IPS-11a (cell line): ENCODE data around the gene MVB12A.

Experiments
- H3K4me3 ChIP-seq: one replicate; pipeline ENCODE4 v1.5.1; 2013; ENCODE audit warnings: low read depth, low read length, control low read depth

MVB12A gene

GRCh38 chr19:17404621-17405249 lies 15.1 kb upstream of the MVB12A start:
- peak overlapping the region; percentile 39 for H3K4me3 ChIP-seq

- peak within 1 kb of the TSS; percentile 39 for H3K4me3 ChIP-seq
Measured at GRCh38 chr19:17405250-17406045, 14.4 kb upstream of the MVB12A start, which contains the start of gene BST2. Gene BST2, minus strand, starts transcription at chr19:17405630. Its CDS starts 55 bp downstream, at chr19:17405575.

DNA sequence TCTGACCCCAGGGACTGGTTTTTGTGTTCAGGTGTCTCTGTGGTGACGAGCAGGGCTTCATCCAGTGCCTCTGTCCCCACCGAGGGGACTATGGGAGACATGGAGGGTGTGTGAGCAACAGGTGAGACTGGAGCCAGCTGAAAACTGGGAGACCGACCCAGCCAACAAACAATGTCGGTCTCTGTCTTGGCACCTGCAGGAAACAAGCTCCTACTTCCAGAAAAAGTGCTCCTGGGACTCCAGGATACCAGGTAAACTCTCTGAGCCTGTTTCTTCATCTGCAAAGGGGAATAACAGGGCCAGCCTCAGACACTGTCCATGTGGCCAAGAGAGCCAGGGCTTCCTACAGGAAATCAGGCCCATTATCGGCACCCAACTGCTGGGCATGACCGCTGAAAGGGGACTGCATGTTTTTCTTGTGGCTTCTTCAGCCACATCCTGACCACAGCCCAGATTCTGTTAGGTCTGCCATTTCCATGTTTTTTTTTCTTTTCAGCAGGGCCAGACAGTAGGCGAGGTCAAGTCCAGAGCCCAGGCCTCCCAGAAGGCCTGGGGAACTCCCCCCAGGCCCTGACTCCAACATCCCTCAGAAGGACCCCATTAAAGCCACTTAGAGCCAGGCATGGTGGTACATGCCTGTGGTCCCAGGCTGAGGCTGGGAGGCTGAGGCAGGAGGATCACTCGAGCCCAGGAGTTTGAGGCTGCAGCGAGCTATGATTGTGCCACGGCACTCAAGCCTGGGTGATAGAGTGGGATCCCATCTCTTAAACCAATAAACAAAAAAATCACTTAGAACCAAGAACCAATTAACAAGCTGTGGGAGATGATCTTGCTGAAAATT lies 13.6 kb upstream of the MVB12A start:
- no peak overlapping the region for H3K4me3 ChIP-seq

DNA sequence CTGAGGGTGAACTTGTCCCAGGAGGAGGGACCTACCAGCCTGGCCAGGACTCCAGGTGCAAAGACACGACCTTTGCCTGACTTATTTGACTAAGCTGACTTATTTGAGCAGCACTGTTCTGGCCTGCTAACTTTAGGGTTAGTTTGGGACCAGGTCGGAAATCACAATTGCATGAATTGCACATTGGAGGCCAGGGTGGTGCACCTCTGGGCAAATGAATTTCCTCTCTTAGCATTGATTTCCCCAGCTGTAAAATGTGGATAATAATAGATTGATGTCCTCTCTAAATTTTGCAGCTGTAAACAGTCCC lies 13.0 kb upstream of the MVB12A start:
- H3K4me3 ChIP-seq: no peak overlapping the region

- no peak overlapping the region for H3K4me3 ChIP-seq
Measured at GRCh38 chr19:17409990-17410389, 9.9 kb upstream of the MVB12A start.

GRCh38 chr19:17411801-17412200 lies 8.0 kb upstream of the MVB12A start:
- no peak overlapping the region for H3K4me3 ChIP-seq

GRCh38 chr19:17414097-17414496 lies 5.8 kb upstream of the MVB12A start:
- H3K4me3 ChIP-seq: no peak overlapping the region

DNA sequence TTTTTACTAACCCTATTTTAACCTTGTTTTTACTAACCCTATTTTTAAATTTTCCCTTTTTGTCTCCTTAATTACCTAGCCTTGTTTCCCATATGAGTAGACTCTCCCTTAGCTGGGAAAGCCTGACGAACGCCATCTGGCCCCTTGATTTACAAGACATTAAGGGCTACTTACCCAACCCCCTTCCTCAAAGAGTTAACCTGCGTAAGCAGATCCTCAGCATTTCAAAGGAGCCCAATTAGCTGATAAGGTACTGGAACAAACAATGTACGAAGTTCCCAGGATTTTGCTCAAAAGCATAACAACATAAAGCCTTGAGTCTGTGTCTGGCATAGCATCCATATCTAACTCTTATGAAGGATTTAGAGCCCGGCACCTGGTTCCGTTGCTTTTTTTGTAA lies 4.7 kb upstream of the MVB12A start:
- no peak overlapping the region for H3K4me3 ChIP-seq

- no peak overlapping the region for H3K4me3 ChIP-seq
Measured at GRCh38 chr19:17418710-17419109, 1.1 kb upstream of the MVB12A start.

DNA sequence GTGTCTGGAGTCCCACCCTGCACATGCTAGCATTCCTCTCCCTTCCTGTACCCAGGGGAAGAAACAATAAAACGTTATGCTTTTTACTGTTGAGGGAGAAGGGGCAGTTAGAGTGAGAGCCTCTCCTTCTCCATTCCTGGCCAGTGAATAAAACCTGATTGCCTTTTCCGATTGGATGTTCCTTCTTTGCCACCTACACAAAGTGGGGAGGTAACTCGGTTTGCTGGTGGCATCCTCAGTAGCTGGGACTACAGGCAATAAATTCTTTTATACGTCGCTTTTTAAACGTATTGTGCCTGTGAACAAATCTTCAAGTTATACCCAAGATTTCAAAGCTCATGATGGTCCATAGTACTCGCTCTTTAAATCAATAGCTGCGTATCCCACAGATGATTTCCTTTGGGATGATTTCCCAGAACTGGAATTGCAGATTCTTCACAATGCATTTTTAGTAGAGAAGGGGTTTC lies 660 bp upstream of the MVB12A start:
- H3K4me3 ChIP-seq: peak overlapping the region; percentile 21

GRCh38 chr19:17420475-17420924 lies 653 bp downstream of the MVB12A start:
- H3K4me3 ChIP-seq: peak overlapping the region; percentile 56

DNA sequence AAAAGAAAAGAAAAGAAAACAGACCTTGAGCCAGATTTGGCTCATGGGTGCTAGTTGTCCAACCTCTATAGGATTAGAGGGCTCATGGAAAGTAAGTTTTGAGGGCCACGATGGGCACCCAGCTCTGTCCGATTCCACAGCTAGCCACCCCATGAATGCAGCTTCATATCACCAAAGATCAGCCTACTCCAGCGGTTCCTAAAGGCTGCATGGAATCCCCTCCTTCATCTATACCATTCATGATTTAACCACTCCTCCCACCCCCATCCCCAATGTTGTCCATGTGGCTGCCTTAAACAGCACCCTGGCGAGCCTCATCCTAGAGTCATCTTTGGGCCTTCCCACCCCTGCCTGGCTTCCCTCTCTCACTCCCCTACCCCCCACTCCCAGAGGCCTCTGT lies 2.1 kb downstream of the MVB12A start:
- no peak overlapping the region for H3K4me3 ChIP-seq

DNA sequence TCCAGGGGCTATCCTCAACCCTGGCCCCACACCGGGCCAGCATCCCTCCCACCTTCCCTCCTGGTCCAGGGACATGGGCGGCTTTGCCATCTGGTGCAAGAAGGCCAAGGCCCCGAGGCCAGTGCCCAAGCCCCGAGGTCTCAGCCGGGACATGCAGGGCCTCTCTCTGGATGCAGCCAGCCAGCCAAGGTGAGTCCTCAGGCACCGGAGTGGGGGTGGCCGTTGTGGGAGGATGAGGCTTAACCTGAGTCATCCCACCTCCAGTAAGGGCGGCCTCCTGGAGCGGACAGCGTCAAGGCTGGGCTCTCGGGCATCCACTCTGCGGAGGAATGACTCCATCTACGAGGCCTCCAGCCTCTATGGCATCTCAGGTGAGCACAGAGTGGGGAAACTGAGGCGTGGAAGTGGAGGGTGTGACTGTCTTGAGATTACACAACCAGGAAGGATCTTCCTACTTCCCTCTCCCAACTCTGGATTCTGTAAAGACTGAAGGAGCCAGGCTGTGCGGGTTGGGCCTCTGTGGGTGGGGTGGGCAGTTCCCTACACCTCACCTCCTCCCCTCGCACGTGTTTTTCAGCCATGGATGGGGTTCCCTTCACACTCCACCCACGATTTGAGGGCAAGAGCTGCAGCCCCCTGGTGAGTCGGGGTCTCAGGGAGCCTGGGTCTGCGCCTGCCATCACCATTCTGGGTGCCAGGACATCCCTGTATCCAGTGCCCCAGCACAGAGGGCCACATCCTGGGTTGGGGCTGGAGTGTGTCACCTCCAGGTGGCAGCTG lies 3.8 kb downstream of the MVB12A start:
- H3K4me3 ChIP-seq: no peak overlapping the region

GRCh38 chr19:17424743-17425365 lies 5.0 kb downstream of the MVB12A start:
- peak overlapping the region; percentile 30 for H3K4me3 ChIP-seq

DNA sequence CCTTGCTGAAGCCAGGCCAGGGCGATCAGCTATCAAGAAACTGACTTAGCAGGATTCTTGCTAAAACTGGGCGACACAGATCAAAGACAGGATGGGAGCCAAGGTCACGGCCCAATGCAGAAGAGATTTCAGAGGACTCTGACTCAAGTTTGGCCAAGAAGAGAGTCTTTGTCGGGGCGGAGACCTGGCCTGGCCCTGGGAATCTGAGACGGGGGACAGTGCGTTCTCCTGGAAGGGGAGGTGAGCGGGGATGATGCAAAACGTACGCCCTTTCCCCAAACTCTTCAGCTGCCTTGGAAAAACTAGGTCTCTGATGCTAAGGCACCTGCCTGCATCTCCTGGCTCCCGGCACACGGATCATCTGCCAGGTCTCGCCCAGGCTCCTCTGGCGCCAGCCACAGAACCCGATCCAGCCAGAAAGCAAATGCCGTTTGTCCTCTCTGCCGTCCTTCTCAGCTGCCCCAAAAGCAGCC lies 9.8 kb downstream of the MVB12A start:
- no peak overlapping the region for H3K4me3 ChIP-seq

DNA sequence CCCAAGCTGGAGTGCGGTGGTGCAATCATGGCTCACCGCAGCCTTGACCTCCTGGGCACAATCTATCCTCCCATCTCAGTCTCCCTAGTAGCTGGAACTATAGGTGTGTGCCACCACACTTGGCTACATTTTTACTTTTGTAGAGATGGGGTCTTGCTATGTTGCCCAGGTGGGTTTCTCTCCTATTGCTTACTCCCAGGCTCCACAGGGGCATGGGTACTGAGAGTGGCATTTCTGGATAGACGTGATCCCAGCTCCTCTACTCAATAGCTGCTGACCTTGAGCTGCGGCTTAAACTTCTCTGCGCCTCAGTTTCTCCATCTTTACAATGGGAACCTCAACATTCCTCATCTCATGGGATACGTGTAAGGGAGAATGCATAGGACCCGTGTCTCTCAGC lies 11.6 kb downstream of the MVB12A start:
- H3K4me3 ChIP-seq: no peak overlapping the region

GRCh38 chr19:17435218-17435617 lies 15.4 kb downstream of the MVB12A start:
- H3K4me3 ChIP-seq: no peak overlapping the region

DNA sequence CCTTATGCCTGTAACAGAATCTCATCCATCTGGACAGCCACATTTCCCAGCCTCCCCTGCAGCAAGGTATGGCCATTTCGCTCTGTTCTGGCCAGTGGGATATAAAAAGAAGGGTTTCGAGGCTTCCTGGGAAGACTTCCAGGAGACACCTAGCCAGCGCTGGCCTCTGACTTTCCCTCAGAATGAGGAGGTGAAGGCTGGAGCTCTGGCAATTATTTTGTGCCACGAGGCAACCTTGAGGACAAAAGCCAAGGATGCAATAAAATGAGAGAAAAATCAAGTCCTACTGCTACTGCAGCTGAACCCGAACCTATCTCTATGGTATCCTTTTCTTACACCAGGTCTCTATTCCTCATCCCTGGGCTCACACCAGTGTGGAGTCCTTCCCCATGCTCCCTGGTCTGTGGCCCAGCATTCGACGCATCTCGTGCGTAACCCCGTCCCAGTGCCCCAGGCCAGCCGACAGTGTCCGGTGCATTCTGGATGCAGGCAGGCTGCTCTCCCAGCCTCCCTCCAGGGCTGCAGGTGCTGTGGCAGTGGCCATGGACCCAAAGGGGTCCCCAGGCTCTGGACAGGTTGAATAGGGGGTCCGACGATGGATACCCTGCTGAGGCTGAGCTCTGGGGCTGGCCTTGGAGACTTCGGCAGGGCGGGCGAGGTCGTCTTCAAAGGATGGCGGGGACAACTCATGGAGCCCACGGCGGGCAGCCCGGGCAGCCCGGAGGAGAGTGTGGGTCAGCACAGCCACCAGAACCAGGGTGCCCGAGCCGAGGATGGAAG lies 16.4 kb downstream of the MVB12A start:
- no peak overlapping the region for H3K4me3 ChIP-seq

GRCh38 chr19:17436874-17437267 lies 17.0 kb downstream of the MVB12A start:
- no peak overlapping the region for H3K4me3 ChIP-seq
